Glutamatergic neuron (in vitro differentiated cells): Measurements from ENCODE around the gene NOA1. TPM values are rescaled to one million over a fixed set of nuclear protein-coding genes. Genes with fewer than 3 reads are reported as not detected.

ENCODE experiments used
- DNase-seq: peaks from one replicate; pipeline ENCODE4 v3.0.0; 2022
- H3K27ac Mint-ChIP-seq: one replicate; pipeline ENCODE4 v1.8.0; 2020; ENCODE audit warnings: mild to moderate bottlenecking, mixed read lengths, inconsistent platforms; ENCODE audit not compliant: unreplicated experiment
- H3K27me3 Mint-ChIP-seq: one replicate; pipeline ENCODE4 v1.8.0; 2020; ENCODE audit warnings: mild to moderate bottlenecking, moderate library complexity, mixed read lengths, inconsistent platforms; ENCODE audit not compliant: unreplicated experiment
- H3K36me3 Mint-ChIP-seq: one replicate; pipeline ENCODE4 v1.8.0; 2020; ENCODE audit warnings: mild to moderate bottlenecking, mixed read lengths, inconsistent platforms; ENCODE audit not compliant: unreplicated experiment
- H3K4me1 Mint-ChIP-seq: one replicate; pipeline ENCODE4 v1.8.0; 2020; ENCODE audit warnings: mild to moderate bottlenecking, low read depth, mixed read lengths, inconsistent platforms; ENCODE audit not compliant: unreplicated experiment
- H3K4me3 Mint-ChIP-seq: one replicate; pipeline ENCODE4 v1.8.0; 2020; ENCODE audit warnings: mild to moderate bottlenecking, mixed read lengths, inconsistent platforms; ENCODE audit not compliant: unreplicated experiment
- H3K9me3 Mint-ChIP-seq: one replicate; pipeline ENCODE4 v1.8.0; 2020; ENCODE audit warnings: mild to moderate bottlenecking, moderate library complexity, mixed read lengths, inconsistent platforms; ENCODE audit not compliant: unreplicated experiment
- total RNA-seq: library from RNA; stranded (reverse); fragmentation: NEBNext Ultra II Directional; extraction: Animal tissue kit (Norgen Biotek cat#: 25700); gene quantifications from one replicate; pipeline ENCODE4 v1.2.1, GENCODE V29; 2021; ENCODE audit not compliant: unreplicated experiment
- TF ChIP-seq, protein P1 (sequence below): fragments of 200-600 bp; sonication (generic); IDR thresholded peaks from one replicate; pipeline ENCODE4 v1.5.0; 2021; ENCODE audit not compliant: partially characterized antibody, unreplicated experiment

NOA1 gene
- total RNA-seq, 1 donor from 2014 or later: 10.3 TPM

- no peaks in the 10 kb centered on the region for H3K4me1 Mint-ChIP-seq
- H3K9me3 Mint-ChIP-seq: peaks cover 3% of the 10 kb centered on the region
- TF ChIP-seq, protein P1, sequence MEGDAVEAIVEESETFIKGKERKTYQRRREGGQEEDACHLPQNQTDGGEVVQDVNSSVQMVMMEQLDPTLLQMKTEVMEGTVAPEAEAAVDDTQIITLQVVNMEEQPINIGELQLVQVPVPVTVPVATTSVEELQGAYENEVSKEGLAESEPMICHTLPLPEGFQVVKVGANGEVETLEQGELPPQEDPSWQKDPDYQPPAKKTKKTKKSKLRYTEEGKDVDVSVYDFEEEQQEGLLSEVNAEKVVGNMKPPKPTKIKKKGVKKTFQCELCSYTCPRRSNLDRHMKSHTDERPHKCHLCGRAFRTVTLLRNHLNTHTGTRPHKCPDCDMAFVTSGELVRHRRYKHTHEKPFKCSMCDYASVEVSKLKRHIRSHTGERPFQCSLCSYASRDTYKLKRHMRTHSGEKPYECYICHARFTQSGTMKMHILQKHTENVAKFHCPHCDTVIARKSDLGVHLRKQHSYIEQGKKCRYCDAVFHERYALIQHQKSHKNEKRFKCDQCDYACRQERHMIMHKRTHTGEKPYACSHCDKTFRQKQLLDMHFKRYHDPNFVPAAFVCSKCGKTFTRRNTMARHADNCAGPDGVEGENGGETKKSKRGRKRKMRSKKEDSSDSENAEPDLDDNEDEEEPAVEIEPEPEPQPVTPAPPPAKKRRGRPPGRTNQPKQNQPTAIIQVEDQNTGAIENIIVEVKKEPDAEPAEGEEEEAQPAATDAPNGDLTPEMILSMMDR: no peak
These were observed 36.2 kb upstream of the NOA1 start for GRCh38 chr4:57013543-57014120.

DNA sequence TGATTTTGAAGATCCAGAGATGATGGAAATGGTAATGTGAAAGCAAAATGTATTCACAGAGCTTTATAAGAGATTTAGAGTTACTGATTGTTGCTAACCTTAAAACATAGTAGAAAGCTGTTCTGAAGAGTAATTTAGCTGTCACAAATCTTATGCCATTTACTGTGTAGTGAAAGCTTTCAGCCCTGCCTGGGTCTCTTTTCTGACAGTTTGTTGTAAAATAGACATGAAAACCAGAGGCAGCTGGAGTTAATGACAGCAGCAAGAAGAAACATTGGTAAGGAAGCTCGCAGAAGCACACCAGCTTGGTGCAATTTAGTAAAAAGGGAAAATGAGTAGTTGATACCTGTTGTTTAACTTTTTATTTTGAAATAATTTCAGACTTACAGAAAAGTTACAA is 22.3 kb upstream of the NOA1 start:
- Mint-ChIP-seq H3K4me1 (no peaks in the 10 kb centered on the region), H3K27ac (no peak overlapping the region), H3K27me3 (no peaks in the 10 kb centered on the region), H3K36me3 (no peaks in the 10 kb centered on the region), H3K9me3 (no peaks in the 10 kb centered on the region), H3K4me3 (no peak overlapping the region)
- TF ChIP-seq, protein P1: no peak
- no peak for DNase-seq

More at GRCh38 chr4:57013543-57014120, 36.2 kb upstream of the NOA1 start:
- Mint-ChIP-seq H3K27ac (no peak overlapping the region), H3K27me3 (peaks cover under 1% of the 10 kb centered on the region), H3K4me3 (no peak overlapping the region), H3K36me3 (no peaks in the 10 kb centered on the region)
- DNase-seq: no peak

- Mint-ChIP-seq H3K27ac (no peak overlapping the region), H3K4me3 (no peak overlapping the region), H3K4me1 (no peaks in the 10 kb centered on the region), H3K9me3 (no peaks in the 10 kb centered on the region), H3K27me3 (no peaks in the 10 kb centered on the region), H3K36me3 (no peaks in the 10 kb centered on the region)
- no peak for DNase-seq
- TF ChIP-seq, protein P1: no peak
These were observed 18.1 kb upstream of the NOA1 start for GRCh38 chr4:56995525-56995924.

GRCh38 chr4:56990109-56990905 is 12.9 kb upstream of the NOA1 start:
- Mint-ChIP-seq H3K36me3 (no peaks in the 10 kb centered on the region), H3K27ac (no peak overlapping the region), H3K4me1 (no peaks in the 10 kb centered on the region), H3K9me3 (no peaks in the 10 kb centered on the region), H3K27me3 (no peaks in the 10 kb centered on the region), H3K4me3 (no peak overlapping the region)
- no peak for DNase-seq
- TF ChIP-seq, protein P1: no peak

GRCh38 chr4:56986952-56987351 is 9.5 kb upstream of the NOA1 start:
- Mint-ChIP-seq H3K27me3 (no peaks in the 10 kb centered on the region), H3K36me3 (no peaks in the 10 kb centered on the region), H3K9me3 (no peaks in the 10 kb centered on the region), H3K27ac (no peak overlapping the region), H3K4me1 (no peaks in the 10 kb centered on the region), H3K4me3 (no peak overlapping the region)
- TF ChIP-seq, protein P1: no peak
- no peak for DNase-seq
